ENCODE measurements around the gene FAM167B.

FAM167B gene

GRCh38 chr1:32246888-32247273 lies at the start of gene FAM167B:
Gene FAM167B, plus strand, starts transcription at chr1:32247222. Its CDS starts 200 bp downstream, at chr1:32247422.
- no peak for DNase-seq (ENCODE audit: low read depth)

GRCh38 chr1:32197837-32198236 lies 49.2 kb upstream of the FAM167B start:
- no peak for DNase-seq (ENCODE audit: low read depth)

GRCh38 chr1:32198237-32199042 lies 48.6 kb upstream of the FAM167B start:
- no peak for DNase-seq (ENCODE audit: low read depth)

- no peak for DNase-seq (ENCODE audit: low read depth)
Measured at GRCh38 chr1:32199043-32199716, 47.8 kb upstream of the FAM167B start.

GRCh38 chr1:32199717-32200072 lies 47.3 kb upstream of the FAM167B start:
- no peak for DNase-seq (ENCODE audit: low read depth)

- DNase-seq (ENCODE audit: low read depth) = peak; percentile 40
Measured at GRCh38 chr1:32200226-32201010, 46.6 kb upstream of the FAM167B start, which contains the start of gene CCDC28B. Gene CCDC28B, plus strand, starts transcription at chr1:32200595. Its CDS starts 1,341 bp downstream, at chr1:32201936.

- peak; percentile 77 for DNase-seq (ENCODE audit: low read depth)
Measured at GRCh38 chr1:32201011-32201855, 45.8 kb upstream of the FAM167B start.

GRCh38 chr1:32204943-32205361 lies 42.1 kb upstream of the FAM167B start:
- DNase-seq (ENCODE audit: low read depth) = no peak

- peak; percentile 76 for DNase-seq (ENCODE audit: low read depth)
Measured at GRCh38 chr1:32205401-32206370, 41.3 kb upstream of the FAM167B start, which contains the start of gene IQCC. Gene IQCC, plus strand, starts transcription at chr1:32205671. Its CDS starts 11 bp downstream, at chr1:32205682.

- no peak for DNase-seq (ENCODE audit: low read depth)
Measured at GRCh38 chr1:32208469-32208868, 38.6 kb upstream of the FAM167B start.

GRCh38 chr1:32208891-32209328 lies 38.1 kb upstream of the FAM167B start, which contains the start of gene DCDC2B:
Gene DCDC2B, plus strand, starts transcription at chr1:32209089. Its CDS starts 5 bp downstream, at chr1:32209094.
- no peak for DNase-seq (ENCODE audit: low read depth)

GRCh38 chr1:32215629-32216480 lies 31.2 kb upstream of the FAM167B start:
- peak; percentile 38 for DNase-seq (ENCODE audit: low read depth)

GRCh38 chr1:32216566-32216965 lies 30.5 kb upstream of the FAM167B start:
- DNase-seq (ENCODE audit: low read depth) = no peak

- no peak for DNase-seq (ENCODE audit: low read depth)
Measured at GRCh38 chr1:32219022-32219421, 28.0 kb upstream of the FAM167B start.

GRCh38 chr1:32220746-32221580 lies 26.1 kb upstream of the FAM167B start:
- no peak for DNase-seq (ENCODE audit: low read depth)

GRCh38 chr1:32221581-32221979 lies 25.4 kb upstream of the FAM167B start:
- DNase-seq (ENCODE audit: low read depth) = no peak

- peak; percentile 86 for DNase-seq (ENCODE audit: low read depth)
Measured at GRCh38 chr1:32221980-32222755, 24.9 kb upstream of the FAM167B start, which contains the start of the genes EIF3I and TMEM234. Gene EIF3I, plus strand, starts transcription at chr1:32222407. Its CDS starts 35 bp downstream, at chr1:32222442. Gene TMEM234, minus strand, starts transcription at chr1:32222353. Its CDS starts 31 bp downstream, at chr1:32222322.

Measured in stimulated activated CD8-positive, alpha-beta memory T cell treated with anti-CD3 and anti-CD28 coated beads, Interleukin-4, amount 100 ng/mL, for 24 hours (primary cell).